ENCODE data around the gene MGAT5B.

Gene MGAT5B

GRCh38 chr17:76915840-76916510 is 47.8 kb downstream of the MGAT5B start:
- no peak overlapping the region for H3K4me3 Mint-ChIP-seq
- H3K36me3 Mint-ChIP-seq (ENCODE audit: low read depth) = no peaks in the 10 kb centered on the region
- H3K4me1 Mint-ChIP-seq (ENCODE audit: low read depth) = no peaks in the 10 kb centered on the region
- H3K27me3 Mint-ChIP-seq (ENCODE audit: low read depth) = peaks cover 12% of the 10 kb centered on the region
- H3K9me3 Mint-ChIP-seq = no peaks in the 10 kb centered on the region
- no peak overlapping the region for H3K27ac Mint-ChIP-seq

- Mint-ChIP-seq H3K36me3 (ENCODE audit: low read depth) (no peaks in the 10 kb centered on the region), H3K4me1 (ENCODE audit: low read depth) (no peaks in the 10 kb centered on the region), H3K9me3 (no peaks in the 10 kb centered on the region), H3K27ac (no peak overlapping the region), H3K4me3 (no peak overlapping the region), H3K27me3 (ENCODE audit: low read depth) (peaks cover 12% of the 10 kb centered on the region)
Observed at GRCh38 chr17:76917829-76918228, 49.6 kb downstream of the MGAT5B start.

GRCh38 chr17:76918811-76919210 is 50.6 kb downstream of the MGAT5B start:
- no peaks in the 10 kb centered on the region for H3K9me3 Mint-ChIP-seq
- no peak overlapping the region for H3K4me3 Mint-ChIP-seq
- H3K4me1 Mint-ChIP-seq (ENCODE audit: low read depth) = no peaks in the 10 kb centered on the region
- H3K36me3 Mint-ChIP-seq (ENCODE audit: low read depth) = no peaks in the 10 kb centered on the region
- H3K27ac Mint-ChIP-seq = no peak overlapping the region
- peaks cover 9% of the 10 kb centered on the region for H3K27me3 Mint-ChIP-seq (ENCODE audit: low read depth)

GRCh38 chr17:76920364-76921139 is 52.3 kb downstream of the MGAT5B start:
- Mint-ChIP-seq H3K4me1 (ENCODE audit: low read depth) (no peaks in the 10 kb centered on the region), H3K27ac (no peak overlapping the region), H3K27me3 (ENCODE audit: low read depth) (peaks cover 5% of the 10 kb centered on the region), H3K4me3 (no peak overlapping the region), H3K36me3 (ENCODE audit: low read depth) (no peaks in the 10 kb centered on the region), H3K9me3 (no peaks in the 10 kb centered on the region)

GRCh38 chr17:76921340-76922036 is 53.3 kb downstream of the MGAT5B start:
- Mint-ChIP-seq H3K9me3 (no peaks in the 10 kb centered on the region), H3K27ac (no peak overlapping the region), H3K36me3 (ENCODE audit: low read depth) (no peaks in the 10 kb centered on the region), H3K4me1 (ENCODE audit: low read depth) (no peaks in the 10 kb centered on the region), H3K4me3 (no peak overlapping the region), H3K27me3 (ENCODE audit: low read depth) (peaks cover 5% of the 10 kb centered on the region)

GRCh38 chr17:76922084-76922483 is 53.9 kb downstream of the MGAT5B start:
- Mint-ChIP-seq H3K4me1 (ENCODE audit: low read depth) (no peaks in the 10 kb centered on the region), H3K4me3 (no peak overlapping the region), H3K27me3 (ENCODE audit: low read depth) (peaks cover 5% of the 10 kb centered on the region), H3K36me3 (ENCODE audit: low read depth) (no peaks in the 10 kb centered on the region), H3K9me3 (no peaks in the 10 kb centered on the region), H3K27ac (no peak overlapping the region)

- H3K27ac Mint-ChIP-seq = no peak overlapping the region
- peaks cover 5% of the 10 kb centered on the region for H3K27me3 Mint-ChIP-seq (ENCODE audit: low read depth)
- H3K4me3 Mint-ChIP-seq = no peak overlapping the region
- no peaks in the 10 kb centered on the region for H3K36me3 Mint-ChIP-seq (ENCODE audit: low read depth)
- H3K9me3 Mint-ChIP-seq = no peaks in the 10 kb centered on the region
- H3K4me1 Mint-ChIP-seq (ENCODE audit: low read depth) = no peaks in the 10 kb centered on the region
Observed at GRCh38 chr17:76922967-76923366, 54.8 kb downstream of the MGAT5B start.

GRCh38 chr17:76923491-76923890 is 55.3 kb downstream of the MGAT5B start:
- Mint-ChIP-seq H3K27ac (no peak overlapping the region), H3K36me3 (ENCODE audit: low read depth) (no peaks in the 10 kb centered on the region), H3K4me3 (no peak overlapping the region), H3K4me1 (ENCODE audit: low read depth) (no peaks in the 10 kb centered on the region), H3K9me3 (no peaks in the 10 kb centered on the region), H3K27me3 (ENCODE audit: low read depth) (peaks cover 5% of the 10 kb centered on the region)

- Mint-ChIP-seq H3K4me1 (ENCODE audit: low read depth) (no peaks in the 10 kb centered on the region), H3K27me3 (ENCODE audit: low read depth) (peaks cover 5% of the 10 kb centered on the region), H3K36me3 (ENCODE audit: low read depth) (no peaks in the 10 kb centered on the region), H3K9me3 (no peaks in the 10 kb centered on the region), H3K27ac (no peak overlapping the region), H3K4me3 (no peak overlapping the region)
Observed at GRCh38 chr17:76924345-76925342, 56.4 kb downstream of the MGAT5B start.

GRCh38 chr17:76925441-76925891 is 57.3 kb downstream of the MGAT5B start:
- Mint-ChIP-seq H3K36me3 (ENCODE audit: low read depth) (no peaks in the 10 kb centered on the region), H3K4me3 (no peak overlapping the region), H3K27me3 (ENCODE audit: low read depth) (peaks cover 8% of the 10 kb centered on the region), H3K9me3 (no peaks in the 10 kb centered on the region), H3K27ac (no peak overlapping the region), H3K4me1 (ENCODE audit: low read depth) (no peaks in the 10 kb centered on the region)

GRCh38 chr17:76926237-76926866 is 58.1 kb downstream of the MGAT5B start:
- Mint-ChIP-seq H3K36me3 (ENCODE audit: low read depth) (no peaks in the 10 kb centered on the region), H3K4me3 (no peak overlapping the region), H3K27me3 (ENCODE audit: low read depth) (peaks cover 5% of the 10 kb centered on the region), H3K9me3 (no peaks in the 10 kb centered on the region), H3K4me1 (ENCODE audit: low read depth) (no peaks in the 10 kb centered on the region), H3K27ac (no peak overlapping the region)

- H3K27me3 Mint-ChIP-seq (ENCODE audit: low read depth) = peaks cover 8% of the 10 kb centered on the region
- H3K27ac Mint-ChIP-seq = no peak overlapping the region
- no peaks in the 10 kb centered on the region for H3K4me1 Mint-ChIP-seq (ENCODE audit: low read depth)
- no peaks in the 10 kb centered on the region for H3K36me3 Mint-ChIP-seq (ENCODE audit: low read depth)
- no peaks in the 10 kb centered on the region for H3K9me3 Mint-ChIP-seq
- H3K4me3 Mint-ChIP-seq = no peak overlapping the region
Observed at GRCh38 chr17:76927577-76927976, 59.4 kb downstream of the MGAT5B start.

GRCh38 chr17:76927982-76928381 is 59.8 kb downstream of the MGAT5B start:
- H3K4me1 Mint-ChIP-seq (ENCODE audit: low read depth) = no peaks in the 10 kb centered on the region
- no peak overlapping the region for H3K27ac Mint-ChIP-seq
- no peak overlapping the region for H3K4me3 Mint-ChIP-seq
- H3K27me3 Mint-ChIP-seq (ENCODE audit: low read depth) = peaks cover 8% of the 10 kb centered on the region
- H3K9me3 Mint-ChIP-seq = no peaks in the 10 kb centered on the region
- H3K36me3 Mint-ChIP-seq (ENCODE audit: low read depth) = no peaks in the 10 kb centered on the region

All from T-helper 1 cell treated with Interleukin-12 subunit alpha and Interleukin-12 subunit beta and Interleukin-4 antibody, amounts not matched to agents 30 μg/mL and 1 μg/mL, for 36 hours (primary cell).